ENCODE results near the gene HAPSTR1. TPM values are rescaled to one million over a fixed set of nuclear protein-coding genes. Genes with fewer than 3 reads are reported as not detected.

Gene HAPSTR1
- polyA plus RNA-seq, 1 donor, result 37.7 TPM

DNA sequence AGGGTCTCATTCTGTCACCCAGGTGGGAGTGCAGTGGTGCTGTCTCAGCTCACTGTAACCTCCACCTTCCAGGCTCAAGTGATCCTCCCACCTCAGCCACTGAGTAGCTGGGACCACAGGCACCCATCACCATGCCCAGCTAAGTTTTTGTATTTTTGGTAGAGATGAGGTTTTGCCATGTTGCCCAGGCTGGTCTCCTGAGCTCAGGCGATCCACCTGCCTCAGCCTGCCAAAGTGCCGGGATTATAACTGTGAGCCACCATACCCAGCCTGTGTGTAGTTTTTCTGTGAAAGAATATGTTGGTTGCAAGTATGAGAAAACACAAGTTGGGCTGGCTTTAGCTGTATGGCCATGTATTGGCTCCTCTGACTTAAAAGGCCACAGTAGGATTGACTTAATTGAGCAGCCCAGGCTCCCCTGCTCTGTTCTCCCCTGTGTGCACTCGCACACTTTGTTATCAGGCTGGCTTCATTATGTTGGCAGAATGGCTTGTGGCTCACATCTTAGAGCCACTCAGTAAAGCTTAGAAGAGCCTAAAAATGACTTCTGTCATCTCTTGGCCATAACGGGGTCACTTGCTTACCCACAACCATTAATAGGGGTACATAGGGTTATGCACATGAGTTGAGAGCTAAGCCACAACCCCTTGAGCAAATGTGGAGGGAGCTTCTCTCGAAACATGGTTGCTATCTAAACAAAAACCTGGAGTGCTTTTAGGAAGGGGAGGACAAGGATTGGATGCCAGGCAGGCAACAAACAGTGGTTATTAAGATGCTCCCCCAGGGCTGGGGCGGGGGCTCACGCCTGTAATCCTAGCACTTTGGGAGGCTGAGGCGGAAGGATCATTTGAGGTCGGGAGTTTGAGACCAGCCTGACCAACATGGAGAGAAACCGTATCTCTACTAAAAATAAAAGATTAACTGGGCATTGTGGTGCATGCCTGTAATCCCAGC is 6.1 kb downstream of the HAPSTR1 start:
- no peak for DNase-seq

DNA sequence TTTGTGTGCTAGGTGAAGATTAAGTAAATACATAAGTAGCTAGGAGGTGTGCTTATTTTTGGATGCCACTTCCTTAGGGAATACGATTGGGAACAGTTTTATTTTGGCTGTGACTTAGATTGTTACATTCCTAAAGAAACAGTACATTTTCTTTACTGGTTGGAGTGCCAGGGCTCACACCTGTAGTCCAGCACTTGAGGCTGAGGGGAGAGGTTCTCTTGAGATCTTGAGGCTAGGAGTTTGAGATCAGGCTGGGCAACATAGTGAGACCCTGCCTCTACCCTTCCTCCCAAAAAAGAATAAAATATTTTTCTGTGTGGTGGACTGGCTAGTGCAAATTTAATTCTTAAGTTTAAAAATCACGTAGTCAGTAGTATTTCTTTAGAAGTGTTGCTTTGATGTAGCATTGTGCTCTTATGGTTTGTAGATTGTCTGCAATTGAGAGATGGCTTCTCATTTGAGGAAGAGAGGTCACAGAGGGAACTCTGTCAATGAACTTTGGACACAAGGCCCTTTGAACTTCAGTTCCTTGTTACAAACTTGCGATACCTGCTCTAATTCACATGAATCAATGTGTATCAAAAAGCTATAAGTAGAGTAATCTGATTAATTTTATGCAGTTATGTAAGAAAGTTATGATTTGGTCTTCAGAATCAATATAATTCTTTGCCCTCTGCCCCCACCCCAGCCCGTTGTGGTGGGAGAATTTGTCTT is 7.1 kb downstream of the HAPSTR1 start:
- DNase-seq, result no peak

DNA sequence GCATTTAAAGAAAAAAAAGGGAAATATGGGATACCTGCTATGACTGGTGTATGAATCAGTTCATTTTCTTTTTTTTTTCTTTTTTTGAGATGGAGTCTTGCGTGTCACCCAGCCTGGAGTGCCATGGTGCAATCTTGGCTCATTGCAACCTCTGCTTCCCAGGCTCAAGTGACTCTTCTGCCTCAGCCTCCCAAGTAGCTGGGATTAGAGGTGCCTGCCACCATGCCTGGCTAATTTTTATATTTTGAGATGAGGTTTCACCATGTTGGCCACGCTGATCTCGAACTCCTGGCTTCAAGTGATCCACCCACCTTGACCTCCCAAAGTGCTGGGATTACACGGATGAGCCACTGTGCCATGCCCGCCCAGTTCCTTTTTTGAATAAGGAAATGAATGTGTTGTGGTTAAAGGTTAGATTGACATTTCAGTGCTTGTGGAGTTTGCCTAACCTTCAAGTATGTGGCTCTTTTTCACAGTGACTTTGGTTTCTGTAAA is 7.7 kb downstream of the HAPSTR1 start:
- no peak for DNase-seq

DNA sequence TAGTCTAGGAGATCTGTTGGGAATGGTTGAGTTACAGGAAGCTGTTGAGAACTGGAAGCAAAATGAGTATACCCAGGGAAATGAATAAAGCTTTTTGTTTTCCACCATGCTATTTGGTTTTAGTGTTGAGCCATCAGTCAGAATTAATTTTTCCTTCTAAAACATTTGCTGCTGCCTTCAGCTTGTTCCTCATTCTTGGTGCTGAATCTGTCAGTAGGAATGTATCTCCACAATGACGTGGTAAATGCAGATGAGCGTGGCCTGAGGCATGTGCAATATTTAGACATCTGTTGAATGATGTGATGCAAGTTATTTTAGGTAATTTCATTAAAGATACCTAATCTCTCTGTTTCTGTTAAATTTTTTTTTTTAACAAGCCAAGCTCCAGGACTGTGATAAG is 10.9 kb downstream of the HAPSTR1 start:
- DNase-seq, result no peak

DNA sequence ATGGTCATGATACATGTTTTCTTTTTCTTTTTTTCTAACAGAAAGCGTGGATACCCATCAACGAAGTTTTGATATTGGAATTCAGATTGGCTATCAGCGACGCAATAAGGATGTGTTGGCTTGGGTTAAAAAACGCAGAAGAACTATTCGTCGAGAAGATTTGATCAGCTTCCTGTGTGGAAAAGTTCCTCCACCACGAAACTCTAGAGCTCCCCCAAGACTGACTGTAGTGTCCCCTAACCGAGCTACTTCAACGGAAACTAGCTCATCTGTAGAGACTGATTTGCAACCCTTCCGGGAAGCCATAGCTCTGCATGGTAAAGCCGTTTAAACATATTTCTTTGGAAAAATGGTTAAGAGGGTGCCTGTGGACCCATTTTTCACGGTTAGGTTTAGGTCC is 11.5 kb downstream of the HAPSTR1 start:
- DNase-seq, result no peak

DNA sequence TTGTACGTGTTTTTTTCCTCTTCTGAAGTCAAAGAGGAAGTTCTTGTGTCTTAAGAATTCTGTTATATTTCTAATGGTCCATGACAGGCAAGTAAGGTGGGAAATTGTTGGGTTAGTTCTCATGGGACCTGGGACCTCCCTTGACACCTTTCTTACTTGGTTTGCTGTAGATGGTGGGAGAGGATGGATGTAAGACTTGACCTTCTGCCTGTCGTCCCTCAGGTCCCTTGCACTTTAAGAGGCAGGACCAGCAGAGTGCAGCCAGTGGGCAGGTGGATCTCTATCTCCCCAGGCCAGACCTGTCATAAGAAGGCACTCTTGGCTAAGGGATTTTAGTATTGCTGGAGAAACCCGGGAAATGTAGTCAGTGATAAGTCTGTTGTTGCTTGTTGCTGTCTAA is 12.1 kb downstream of the HAPSTR1 start:
- DNase-seq, result no peak

DNA sequence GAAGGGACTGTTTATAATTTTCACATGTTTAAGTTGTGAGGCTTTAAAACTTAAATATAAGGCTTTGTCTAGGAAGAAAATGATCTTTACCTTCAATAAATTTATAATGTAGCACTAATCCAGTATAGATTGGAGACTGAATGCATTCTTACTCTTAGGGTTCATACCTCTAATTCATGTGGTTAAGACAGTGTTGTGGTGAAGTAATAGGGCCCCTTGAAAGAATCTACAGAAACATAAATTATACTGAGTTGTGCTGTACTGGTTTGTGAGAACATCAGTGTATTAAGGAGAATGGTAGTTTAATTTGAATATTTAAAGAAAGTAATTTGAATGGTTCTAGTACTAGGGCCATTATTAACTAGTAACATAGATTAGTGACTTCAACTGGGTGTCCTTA is 13.7 kb downstream of the HAPSTR1 start:
- no peak for DNase-seq

DNA sequence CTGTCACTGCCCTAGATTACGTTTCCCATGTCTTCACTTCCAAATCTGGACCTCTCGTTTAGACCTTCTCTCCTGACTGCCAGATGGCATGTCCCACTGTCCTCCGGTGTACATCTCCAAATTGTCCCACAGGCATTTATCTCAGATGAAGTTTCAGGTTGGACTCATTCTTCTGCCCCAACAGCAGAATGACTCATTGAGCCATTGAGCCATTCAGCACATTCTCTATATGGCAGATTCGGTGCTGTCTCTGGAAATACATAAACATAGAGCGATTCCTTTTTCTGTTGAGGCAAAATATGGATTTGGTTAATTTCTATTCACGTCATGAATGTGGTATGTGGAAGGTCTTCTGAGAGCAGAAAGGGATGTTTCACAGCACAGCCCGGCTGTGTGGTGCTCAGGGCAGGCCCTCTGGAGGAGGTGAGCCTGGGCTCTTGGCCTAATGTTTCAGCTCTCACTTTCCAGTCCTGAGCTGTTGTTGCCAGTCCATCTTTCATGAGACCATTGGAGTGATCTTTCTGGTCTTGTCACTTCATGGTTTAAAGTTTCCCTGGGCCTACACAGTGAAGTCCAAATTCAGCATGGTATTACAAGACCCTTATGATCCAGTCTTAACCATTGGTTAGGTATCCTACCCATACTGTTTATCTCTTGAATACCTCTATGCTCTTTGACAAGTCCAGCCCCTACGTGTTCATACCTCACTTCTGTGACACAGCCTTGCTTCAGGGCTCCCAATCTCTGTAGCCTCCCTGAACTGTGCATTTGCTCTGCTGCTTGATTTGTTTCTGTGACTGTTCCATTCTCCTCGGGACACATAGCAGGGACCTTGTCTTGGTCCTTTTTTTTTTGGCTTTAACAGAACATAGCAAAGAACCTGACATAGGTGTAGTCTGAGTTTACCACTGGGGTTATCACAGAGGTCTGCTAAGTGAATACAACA is 15.9 kb downstream of the HAPSTR1 start:
- no peak for DNase-seq

DNA sequence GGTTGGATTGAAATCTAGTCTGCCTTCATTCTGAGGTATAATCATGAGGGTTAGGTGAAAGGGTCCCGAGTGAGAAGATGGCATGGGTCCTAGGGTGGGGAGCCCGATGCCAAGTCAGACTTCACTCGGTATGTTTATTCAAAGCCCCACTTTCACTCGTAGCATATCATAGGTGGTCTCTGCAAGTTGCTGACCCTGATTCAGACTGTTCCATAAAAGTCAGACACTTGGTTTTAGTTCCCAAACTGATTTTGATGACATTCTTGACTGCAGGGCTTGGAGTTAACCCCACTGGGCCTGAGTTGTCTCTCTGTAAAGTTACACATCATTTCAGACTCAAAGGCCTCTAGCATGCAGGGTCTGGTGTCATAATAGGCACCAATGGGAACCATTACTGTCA is 17.8 kb downstream of the HAPSTR1 start:
- DNase-seq, result no peak

DNA sequence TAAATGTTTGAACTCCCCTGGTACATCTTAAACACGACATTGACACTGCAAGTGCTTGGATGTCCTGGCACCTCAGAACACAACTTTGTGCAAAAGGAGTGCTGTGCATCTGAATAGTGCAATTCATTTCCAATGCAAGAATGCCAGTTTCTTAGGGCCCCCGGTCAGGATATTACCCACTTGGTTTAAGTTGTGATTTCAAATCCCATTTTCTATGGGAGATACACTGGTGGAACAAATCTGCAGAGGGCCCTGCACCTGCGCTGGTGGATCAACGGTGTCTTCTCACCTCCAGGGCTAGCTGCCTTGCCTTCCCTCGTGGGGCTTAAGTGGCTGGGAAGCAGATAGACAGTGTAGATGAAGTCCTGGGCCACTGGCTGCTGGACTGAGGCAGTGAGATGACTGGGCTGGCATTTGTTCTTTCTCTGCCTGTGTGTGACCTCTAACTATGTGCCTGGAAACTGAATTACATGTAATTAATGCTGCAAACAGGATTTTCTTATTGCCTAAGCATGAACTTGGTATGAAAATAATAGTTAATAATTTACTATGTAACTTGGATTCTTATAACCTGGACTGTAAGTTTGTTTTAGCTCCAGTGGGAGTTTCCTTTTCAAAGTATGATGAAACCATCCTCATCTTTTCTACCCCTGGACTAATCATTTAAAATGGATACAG is 20.9 kb downstream of the HAPSTR1 start:
- no peak for DNase-seq

DNA sequence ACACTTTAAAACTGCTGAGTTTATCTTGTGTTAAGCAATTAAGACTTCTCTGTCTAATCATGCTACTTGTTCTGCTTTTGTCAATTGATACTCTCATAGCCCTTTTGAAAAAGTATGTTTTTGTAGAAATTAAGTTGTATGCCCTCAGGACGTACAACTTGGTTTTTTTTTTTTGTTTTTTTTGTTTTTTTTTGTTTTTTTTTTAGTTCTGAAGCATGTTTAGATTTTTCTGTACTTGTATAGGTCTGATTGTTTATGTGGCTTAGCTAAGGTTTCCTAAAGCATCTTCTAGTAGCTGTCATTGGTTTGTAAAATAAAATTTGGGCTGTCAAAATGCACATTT is 21.4 kb downstream of the HAPSTR1 start:
- no peak for DNase-seq

DNA sequence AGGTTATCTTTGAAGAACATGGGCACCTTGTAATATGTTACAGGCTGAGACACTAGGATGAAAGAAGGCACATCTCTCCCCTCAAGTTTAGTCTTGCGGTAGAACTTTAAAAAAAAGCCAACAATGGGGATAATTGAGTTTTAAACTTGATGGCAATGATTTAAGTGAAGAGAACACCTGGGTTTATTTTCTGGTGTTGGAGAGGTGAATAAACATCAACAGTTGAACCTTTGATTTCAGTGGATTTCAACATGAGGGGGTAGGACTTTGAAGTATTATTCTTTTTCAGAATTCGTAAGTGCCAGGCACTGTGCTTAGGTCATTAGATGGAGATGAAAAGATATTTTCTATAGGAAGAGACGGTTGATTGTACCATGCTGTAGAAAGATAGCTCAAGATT is 22.3 kb downstream of the HAPSTR1 start:
- DNase-seq, result no peak

DNA sequence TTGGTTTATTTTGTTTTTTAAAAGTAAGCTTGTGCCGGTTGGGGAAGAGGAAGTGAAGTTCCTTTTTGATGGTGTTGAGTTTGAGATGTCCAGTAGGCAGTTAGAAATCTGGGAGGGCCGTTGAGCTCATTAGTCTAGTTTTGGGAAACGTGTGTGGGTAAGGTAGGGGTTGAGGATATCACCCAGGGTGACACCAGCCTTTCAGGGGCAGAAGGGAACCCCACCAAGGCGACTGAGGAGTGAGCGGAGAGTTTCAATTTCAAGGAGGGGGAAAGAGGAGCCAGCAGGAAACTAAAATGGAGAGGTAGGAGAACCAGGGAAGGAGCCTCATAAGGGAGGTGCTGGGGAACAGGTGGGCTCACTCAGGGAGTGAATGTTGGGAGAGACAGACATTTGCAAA is 22.7 kb downstream of the HAPSTR1 start:
- DNase-seq, result no peak

DNA sequence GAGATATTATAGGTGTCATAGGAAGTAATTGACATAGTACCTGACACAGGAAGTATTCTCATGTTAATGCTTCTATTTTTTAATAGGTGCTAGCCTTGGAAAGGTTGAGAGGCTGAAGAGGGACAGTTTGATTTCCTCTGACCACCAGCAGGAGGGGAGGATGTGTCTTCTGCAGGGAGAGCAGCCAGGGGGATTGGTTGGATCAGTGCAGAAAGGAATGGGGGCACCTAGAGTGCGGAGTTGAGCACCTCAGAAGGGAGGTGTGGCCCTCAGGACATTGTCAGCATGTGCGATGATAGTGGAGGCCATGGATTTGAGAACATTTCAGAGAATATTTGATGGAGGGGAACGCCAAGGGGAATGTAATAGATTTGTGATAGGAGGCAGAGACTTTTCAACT is 23.4 kb downstream of the HAPSTR1 start:
- DNase-seq, result no peak

DNA sequence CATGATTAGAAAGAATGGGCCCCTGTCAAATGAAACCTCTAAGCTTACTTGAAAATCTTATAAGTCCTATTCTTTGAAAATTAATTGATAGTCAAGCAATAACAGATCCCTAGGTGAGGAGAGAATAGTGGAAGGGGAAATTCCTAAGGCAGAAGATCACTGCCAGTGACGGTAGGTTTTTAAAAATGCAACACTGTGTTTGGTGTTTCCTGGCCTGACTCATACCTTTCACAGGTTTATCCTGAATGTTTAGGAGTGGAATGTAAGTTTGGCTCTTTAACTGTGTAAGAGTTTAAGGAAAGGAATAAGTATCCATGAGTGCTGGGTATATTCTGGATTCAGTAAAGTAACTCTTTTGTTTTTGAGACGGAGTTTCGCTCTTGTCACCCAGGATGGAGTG is 23.8 kb downstream of the HAPSTR1 start:
- DNase-seq, result no peak

DNA sequence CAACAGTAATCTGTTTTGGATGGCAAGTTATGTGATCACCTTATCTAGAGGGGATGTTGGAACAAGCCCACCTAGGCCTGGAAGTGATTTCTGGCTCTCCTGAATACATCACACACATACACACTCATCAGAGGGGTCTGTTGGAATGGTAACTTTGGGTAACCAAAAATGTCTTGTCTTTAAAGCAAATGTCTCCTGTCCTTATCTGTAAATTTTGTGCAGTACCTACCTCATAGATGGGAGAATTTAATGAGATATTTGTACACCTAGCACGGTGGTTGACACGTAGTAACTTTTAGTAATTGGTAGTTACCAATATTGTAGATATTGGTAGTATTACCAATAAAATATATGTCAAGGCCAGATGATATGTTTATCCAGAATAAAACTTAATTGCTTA is 24.7 kb downstream of the HAPSTR1 start:
- no peak for DNase-seq

DNA sequence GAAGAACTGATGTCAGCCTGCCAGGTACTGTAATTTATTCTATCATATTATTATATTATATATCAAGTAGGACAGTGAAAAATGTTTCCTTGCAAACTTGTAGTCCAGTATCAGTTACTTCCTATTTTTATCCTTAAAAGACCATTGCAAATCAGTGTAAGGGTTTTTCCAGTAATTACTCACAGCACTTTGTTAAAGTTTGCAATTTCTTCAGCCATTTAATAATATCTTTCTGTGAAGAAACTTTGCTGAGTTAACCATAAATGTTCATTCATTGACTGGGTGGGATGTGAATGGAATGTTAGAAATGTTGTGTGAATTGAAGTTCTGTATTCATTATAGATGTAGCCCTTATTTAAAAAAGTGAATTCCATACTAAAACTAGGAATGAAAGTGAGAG is 26.7 kb downstream of the HAPSTR1 start:
- DNase-seq, result no peak

DNA sequence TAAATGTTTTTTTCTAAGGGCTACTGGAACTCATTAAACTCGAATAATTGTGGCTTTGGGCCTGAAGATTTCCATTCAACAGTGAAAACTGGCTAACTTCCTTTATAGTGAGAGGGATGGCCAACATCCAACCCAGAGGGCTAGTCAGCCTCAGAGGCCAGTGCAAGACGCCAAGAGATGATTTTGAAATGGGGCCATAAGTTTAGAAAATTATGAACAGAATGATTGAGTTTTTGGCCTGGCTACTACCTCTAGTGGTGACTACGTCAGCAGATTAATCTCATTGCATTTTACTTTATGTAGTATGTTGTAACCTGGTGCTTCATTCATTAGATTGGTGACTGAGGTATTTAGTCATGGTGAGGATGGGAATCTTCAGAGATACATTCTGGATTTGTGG is 28.4 kb downstream of the HAPSTR1 start:
- peak; percentile 35 for DNase-seq

DNA sequence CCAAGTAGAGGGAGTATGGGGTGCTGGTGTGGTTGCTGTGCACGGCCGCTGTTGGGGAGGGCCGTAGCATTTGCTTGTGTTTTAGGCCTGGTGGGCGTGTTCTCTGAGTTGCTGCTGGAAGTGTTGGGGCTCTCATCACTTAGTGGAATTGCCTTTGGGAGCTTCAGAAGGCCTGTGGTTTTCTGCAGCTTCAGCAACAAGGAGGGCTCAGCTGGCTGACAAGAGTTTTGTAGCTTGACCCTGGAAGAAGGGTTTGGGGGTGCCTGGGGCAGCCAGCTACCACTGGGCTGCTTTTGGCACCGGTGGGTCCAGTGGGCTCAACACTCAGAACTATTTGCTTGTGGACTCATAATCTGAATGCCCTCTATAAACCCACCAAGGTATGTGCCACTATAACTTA is 30.9 kb downstream of the HAPSTR1 start:
- DNase-seq, result no peak

DNA sequence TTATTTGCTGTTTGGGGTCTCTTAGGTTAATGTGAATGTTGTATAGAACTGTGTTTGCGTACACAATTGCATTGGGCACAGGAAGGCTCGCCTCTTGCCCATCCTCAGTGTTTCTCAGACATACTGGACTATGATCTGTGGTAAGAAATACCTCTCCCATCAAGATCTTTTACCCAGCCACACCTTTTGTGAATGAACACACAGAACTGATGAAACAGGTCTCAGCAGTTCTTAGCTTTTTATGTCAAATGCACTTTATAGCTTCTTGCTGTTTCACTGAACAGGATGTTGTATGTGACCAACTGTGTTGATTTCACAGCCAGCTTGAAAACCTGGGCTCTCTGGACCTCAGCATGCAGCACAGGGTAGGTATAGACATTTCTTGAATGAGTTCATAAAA is 31.5 kb downstream of the HAPSTR1 start:
- DNase-seq, result no peak

DNA sequence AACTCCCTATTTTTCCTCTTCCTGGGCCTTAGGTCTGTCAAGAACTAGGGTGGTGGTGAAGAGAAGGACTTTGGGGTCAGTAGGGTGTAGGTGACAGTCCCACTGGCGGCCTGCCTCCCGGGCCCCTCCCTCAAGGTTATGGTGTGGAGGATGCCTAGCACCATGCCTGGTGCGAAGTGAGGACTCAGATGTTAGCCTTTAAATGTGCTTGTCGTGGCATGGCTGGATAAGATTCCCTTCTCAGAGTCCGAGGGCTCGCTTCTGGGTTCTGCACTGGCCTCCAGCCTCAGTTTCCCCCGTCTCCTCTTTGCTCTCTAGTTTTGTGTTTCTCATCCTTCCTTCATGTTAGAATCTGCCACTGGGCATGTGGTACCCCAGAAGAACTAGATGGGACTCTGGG is 32.0 kb downstream of the HAPSTR1 start:
- DNase-seq, result no peak

DNA sequence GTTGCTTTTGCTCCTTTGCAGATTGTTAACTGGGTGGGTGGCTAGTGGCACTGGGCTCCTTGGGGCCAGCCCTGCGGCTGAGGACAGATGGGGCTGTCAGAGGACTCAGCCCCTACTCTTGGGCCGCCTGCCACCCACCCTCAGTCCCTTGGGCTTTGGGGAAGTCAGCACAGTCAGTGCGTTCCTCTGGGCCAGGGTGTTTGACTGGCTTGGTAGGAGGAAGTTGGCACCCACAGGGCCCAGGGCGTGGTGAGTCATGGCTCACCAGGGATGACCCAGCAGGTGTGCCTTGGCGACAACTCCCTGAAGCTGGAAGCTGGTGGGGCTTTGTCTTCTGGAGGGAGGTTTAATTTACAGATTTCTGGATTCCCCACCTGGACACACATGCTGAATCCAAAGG is 32.4 kb downstream of the HAPSTR1 start:
- no peak for DNase-seq
